M059J (cell line): ENCODE data around the gene DPH7. TPM values are rescaled to one million over a fixed set of nuclear protein-coding genes. Genes with fewer than 3 reads are reported as not detected.
A peak's percentile ranks its signal among the peaks of the same experiment; 100 is the strongest.
"Not testable (repeated sequence)": the region's sequence is repeated elsewhere in the genome, so short reads cannot be mapped to it uniquely, and the experiment has no call there.

Experiments used
- DNase-seq: peaks from one replicate; pipeline ENCODE4 v3.0.0-alpha.2; 2012; ENCODE audit warnings: low read depth
- total RNA-seq: library from RNA; depleted of rRNA; stranded (reverse); fragments of >200 nt; shearing (Covaris generic); gene quantifications from 2 replicates; pipeline ENCODE4 v1.2.3, GENCODE V29; 2014; rRNA removed

DPH7 gene
- total RNA-seq, 1 experiment from 2014 or later, result 25.5 TPM

GRCh38 chr9:137519553-137519952, 59.2 kb downstream of the DPH7 start:
- DNase-seq, result no peak

GRCh38 chr9:137518661-137519459, 59.9 kb downstream of the DPH7 start:
- DNase-seq, result not testable (repeated sequence)

- peak; percentile 32 for DNase-seq
These were observed 62.4 kb downstream of the DPH7 start for GRCh38 chr9:137516144-137516917.

- no peak for DNase-seq
These were observed 63.4 kb downstream of the DPH7 start for GRCh38 chr9:137515338-137515724.

- DNase-seq, result no peak
These were observed 63.9 kb downstream of the DPH7 start for GRCh38 chr9:137514691-137515337.

GRCh38 chr9:137513801-137514570, 64.7 kb downstream of the DPH7 start:
- DNase-seq, result peak; percentile 74

GRCh38 chr9:137513136-137513535, 65.6 kb downstream of the DPH7 start:
- not testable (repeated sequence) for DNase-seq

GRCh38 chr9:137511758-137512463, 66.8 kb downstream of the DPH7 start:
- DNase-seq, result no peak

- DNase-seq, result not testable (repeated sequence)
These were observed 67.6 kb downstream of the DPH7 start for GRCh38 chr9:137511126-137511525.

- no peak for DNase-seq
These were observed 69.5 kb downstream of the DPH7 start for GRCh38 chr9:137509198-137509597.

- DNase-seq, result no peak
These were observed 72.0 kb downstream of the DPH7 start for GRCh38 chr9:137506702-137507171.

- no peak for DNase-seq
These were observed 72.5 kb downstream of the DPH7 start for GRCh38 chr9:137506274-137506673.

GRCh38 chr9:137505421-137506140, 73.1 kb downstream of the DPH7 start:
- no peak for DNase-seq

Other genes starting within 250 kb of the DPH7 start
- gene EXD3, start 155.8 kb downstream of the DPH7 start, total RNA-seq, result 1.6 and 2.7 TPM in 2 replicates
- gene NOXA1, start 155.5 kb downstream of the DPH7 start, total RNA-seq, result not detected in 2 replicates
- gene ENTPD8, start 137.6 kb downstream of the DPH7 start, total RNA-seq, result not detected in 2 replicates
- gene NSMF, start 119.6 kb downstream of the DPH7 start, total RNA-seq, result 11.8 and 24.0 TPM in 2 replicates
- gene PNPLA7, start 28.5 kb downstream of the DPH7 start, total RNA-seq, result 0.27 TPM in 1 of 2 replicates, not detected in the other
- gene MRPL41, start 27.0 kb downstream of the DPH7 start, total RNA-seq, result 53.7 and 76.4 TPM in 2 replicates
- gene ZMYND19, start 11.6 kb upstream of the DPH7 start, total RNA-seq, result 20.6 and 33.0 TPM in 2 replicates
- gene ARRDC1, start 26.8 kb upstream of the DPH7 start, total RNA-seq, result 29.1 and 31.7 TPM in 2 replicates
- gene EHMT1, start 40.1 kb upstream of the DPH7 start, total RNA-seq, result 24.3 and 38.4 TPM in 2 replicates